HG03520 (cell line): ENCODE results near the gene RAB4B.
"Not testable (repeated sequence)": the region's sequence is repeated elsewhere in the genome, so short reads cannot be mapped to it uniquely, and the experiment has no call there.

ENCODE experiments used
- ATAC-seq: cut with Tn5 transposase; IDR thresholded peaks from one replicate; pipeline ENCODE4 v1.9.1; 2021; ENCODE audit warnings: mild to moderate bottlenecking, moderate library complexity; ENCODE audit not compliant: unreplicated experiment

The RAB4B gene

DNA sequence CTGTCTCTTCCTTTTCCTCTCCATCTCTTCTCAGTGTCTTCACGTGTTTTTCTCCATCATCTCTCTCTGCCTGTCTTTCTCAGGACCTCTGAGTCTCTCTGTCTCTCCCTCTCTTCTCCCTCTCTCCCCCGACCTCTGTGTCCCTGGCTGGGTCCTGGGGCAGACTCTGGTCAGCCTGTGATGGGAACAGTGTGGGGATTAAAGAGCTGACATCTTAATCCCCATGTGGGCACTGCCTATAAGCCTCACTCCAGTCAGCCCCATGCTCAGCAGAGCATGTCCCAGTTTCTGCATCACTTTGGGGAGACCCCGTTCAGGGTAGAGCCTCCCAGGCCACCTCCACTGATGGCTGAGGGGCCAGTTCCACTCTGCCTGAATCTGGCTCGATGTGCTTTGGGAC lies 37.2 kb downstream of the RAB4B start:
- no peak for ATAC-seq

DNA sequence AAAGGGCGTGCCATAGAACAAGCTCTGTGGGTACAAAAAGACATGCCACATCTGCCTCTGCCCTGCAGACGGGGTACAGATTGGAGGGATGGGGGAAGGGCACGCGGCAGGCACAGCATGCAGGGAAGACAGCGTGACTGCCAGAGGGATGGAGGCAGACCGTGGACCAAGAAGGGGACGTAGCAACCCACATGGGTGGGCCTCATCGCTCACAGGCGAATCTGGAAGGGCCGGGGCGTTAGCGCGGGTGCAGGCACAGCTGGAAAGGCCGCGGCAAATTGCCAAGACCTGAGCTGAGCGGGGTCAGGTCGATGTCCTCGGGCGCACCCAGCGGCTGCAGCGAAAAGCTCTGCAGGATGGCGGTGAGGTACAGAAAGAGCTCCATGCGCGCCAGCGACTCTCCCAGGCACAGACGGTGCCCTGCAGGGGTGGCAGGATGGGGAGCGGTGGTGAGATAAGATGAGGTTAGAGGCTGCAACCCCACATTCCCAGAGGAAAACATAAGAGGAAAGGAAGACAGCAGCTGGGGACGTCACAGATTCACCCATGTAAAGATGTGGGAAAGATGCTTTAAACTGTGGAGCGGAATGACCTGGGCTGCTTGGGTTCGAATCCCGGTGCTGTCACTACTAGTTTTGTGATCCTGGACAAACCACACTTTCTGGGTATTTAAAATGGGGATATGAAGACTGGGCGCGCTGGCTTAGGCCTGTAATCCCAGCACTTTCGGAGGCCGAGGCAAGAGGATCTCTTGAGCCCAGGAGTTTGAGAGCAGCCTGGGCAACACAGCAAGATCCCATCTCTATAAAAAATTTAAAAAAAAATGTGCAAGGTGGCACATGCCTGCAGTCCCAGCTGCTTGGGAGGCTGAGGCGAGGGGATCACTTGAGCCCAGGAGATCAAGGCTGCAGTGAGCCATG lies 40.7 kb downstream of the RAB4B start:
- ATAC-seq, result not testable (repeated sequence)

DNA sequence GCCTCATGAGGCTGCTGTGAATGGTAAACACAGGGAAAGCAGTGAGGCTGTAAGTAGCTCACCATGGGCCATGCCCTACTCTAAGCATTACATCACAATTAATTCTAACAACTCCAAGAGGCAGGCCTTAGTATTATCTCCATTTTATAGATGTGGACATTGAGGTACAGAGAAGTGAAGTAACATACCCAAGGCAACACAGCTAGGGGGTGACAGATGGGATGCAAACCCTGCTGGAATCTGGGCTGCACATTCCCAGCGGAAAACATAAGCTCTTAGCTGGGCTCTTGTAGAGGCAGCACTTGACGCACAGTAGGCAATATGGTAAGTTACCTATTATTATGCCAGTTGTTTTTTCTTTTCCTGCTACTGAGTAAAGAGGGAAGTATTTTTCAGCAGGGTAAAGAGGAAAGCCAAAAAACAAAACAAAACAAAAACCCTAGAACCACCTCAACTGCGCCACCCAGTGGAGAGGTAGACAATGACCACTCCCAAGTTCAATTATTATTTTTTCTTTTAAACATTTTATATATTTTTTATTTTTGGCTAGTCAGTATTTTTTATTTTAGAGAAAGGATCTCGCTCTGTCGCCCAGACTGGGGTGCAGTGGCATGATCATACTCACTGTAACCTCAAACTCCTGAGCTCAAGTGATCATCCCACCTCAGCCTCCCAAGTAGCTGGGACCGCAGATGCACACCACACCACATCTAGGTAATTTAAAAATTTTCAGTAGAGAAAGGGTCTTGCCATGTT lies 41.6 kb downstream of the RAB4B start:
- not testable (repeated sequence) for ATAC-seq

DNA sequence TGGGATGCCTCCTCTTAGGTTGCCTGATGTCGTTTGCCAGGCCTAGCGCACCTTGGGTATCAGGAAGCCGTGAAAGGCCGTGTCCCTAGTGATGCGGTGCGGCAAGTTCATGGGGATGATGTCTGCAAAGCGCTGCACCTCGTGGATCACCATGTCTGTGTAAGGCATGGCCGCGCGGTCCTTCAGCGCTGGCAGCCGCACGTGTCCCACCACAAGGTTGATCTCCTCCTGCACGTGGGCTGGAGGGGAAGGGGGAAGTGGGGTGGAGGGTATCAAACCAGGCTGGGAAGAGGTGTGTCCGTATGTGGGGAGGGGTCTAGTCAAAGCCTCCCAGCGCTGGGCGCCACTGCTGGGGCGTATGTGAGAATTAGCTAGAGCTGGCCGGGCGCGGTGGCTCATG lies 44.1 kb downstream of the RAB4B start:
- ATAC-seq, result no peak

DNA sequence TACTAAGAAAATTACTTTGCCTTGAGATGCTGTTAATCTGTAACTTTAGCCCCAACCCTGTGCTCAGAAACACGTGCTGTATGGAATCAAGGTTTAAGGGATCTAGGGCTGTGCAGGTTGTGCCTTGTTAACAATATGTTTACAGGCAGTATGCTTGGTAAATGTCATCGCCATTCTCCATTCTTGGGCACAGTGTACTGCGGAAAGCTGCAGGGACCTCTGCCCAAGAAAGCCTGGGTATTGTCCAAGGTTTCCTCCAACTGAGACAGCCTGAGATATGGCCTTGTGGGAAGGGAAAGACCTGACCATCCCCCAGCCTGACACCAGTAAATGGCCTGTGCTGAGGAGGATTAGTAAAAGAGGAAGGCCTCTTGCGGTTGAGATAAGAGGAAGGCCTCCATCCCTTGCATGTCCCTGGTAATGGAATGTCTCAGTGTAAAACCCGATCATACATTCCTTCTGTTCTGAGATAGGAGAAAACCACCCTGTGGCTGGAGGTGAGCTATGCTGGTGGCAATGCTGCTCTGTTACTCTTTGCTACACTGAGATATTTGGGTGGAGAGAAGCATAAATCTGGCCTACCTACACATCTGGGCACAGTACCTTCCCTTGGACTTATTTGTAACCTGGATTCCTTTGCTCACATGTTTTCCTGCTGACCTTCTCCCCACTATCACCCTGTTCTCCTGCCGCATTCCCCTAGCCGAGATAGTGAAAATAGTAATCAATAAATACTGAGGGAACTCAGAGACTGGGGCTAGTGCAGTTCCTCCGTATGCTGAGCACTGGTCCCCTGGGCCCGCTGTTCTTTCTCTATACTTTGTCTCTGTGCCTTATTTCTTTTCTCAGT lies 44.9 kb downstream of the RAB4B start:
- ATAC-seq, result not testable (repeated sequence)

DNA sequence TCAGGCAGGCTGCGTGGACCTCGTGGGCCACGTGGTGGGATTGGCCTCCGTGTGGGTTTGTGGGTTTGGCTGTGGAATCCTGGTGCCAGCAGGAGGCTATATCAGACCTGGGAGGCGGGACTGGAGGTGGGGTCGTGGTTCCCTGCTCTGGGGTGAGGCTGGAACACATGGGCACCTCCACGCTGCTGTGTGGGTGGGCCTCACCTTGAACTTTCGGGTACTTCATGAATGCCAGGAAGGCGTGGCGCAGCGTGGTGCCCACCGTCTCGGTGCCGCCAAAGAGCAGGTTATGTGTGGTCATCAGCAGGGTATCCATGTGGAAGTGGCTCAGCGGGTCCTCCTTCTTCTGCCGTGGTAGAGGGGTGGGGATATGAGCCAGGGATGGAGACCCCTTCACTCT lies 46.9 kb downstream of the RAB4B start:
- not testable (repeated sequence) for ATAC-seq

DNA sequence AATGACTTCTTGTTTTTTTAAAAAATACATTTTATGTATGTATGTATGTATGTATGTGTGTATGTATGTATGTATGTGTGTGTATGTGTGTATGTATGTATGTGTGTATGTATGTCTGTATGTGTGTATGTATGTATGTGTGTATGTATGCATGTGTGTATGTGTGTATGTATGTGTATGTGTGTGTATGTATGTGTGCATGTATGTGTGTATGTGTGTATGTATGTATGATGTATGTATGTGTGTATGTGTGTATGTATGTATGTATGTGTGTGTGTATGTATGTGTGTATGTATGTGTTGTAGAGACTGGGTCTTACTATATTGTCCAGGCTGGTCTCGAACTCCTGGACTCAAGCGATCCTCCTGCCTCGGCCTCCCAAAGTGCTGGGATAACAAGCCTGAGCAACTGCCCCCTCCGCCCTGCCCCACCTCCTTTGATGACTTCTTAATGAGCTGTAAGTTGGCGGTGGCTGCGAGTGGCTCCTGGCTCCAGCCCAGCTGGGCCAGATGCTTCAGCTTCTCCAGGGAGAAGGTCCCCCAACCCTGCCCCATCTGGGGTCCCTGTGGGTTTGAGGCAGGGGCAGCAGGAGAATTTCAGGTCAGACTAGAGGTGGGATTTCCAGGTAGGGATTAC lies 47.5 kb downstream of the RAB4B start:
- ATAC-seq, result not testable (repeated sequence)

DNA sequence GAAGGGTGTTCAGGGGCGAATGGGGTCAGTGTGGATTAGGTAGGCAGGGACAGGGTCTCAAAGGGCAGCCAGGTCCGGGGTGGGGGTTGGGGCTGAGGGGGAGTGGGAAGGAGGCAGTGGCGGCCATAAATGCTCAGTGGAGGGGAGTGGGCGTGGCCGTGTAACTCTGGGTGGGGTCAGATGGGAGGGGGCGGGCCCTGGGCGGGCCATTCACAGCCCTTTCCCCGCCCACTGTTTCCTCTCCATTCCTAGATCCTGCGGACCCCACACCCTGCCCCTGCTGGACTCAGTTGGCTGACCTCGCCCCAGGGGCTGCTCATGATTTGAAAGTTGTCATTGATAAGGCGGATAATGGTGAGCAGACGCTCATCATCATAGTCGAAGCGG lies 48.3 kb downstream of the RAB4B start:
- not testable (repeated sequence) for ATAC-seq

DNA sequence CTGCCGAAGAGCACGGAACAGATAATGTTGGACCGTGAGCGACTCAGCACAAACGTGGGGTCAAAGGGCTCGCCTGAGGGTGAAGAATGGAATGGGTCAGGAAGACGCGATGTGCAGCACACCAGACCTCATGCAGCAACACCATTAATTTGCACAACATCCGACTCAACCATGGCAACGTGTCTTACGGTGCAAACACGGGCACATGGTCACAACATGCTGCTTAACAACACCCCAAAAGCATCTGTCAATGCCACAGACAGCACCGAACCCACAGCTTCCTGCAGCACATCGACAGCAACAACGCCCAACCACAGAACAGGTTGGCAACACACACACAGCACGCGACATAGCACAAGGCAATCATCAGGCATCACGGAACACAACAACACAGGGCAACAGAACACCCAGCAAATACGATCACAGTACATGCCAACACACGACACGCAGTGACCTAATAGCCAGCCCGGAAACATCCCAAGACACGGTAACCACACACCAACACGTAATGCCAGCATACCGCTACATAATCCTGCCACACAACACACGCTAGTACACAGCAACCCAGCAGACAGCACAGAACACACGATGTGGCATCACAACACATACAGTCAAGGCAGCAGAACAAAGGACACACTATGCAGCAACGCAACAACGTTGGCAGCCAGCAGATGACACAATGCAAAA lies 48.8 kb downstream of the RAB4B start:
- ATAC-seq, result not testable (repeated sequence)

DNA sequence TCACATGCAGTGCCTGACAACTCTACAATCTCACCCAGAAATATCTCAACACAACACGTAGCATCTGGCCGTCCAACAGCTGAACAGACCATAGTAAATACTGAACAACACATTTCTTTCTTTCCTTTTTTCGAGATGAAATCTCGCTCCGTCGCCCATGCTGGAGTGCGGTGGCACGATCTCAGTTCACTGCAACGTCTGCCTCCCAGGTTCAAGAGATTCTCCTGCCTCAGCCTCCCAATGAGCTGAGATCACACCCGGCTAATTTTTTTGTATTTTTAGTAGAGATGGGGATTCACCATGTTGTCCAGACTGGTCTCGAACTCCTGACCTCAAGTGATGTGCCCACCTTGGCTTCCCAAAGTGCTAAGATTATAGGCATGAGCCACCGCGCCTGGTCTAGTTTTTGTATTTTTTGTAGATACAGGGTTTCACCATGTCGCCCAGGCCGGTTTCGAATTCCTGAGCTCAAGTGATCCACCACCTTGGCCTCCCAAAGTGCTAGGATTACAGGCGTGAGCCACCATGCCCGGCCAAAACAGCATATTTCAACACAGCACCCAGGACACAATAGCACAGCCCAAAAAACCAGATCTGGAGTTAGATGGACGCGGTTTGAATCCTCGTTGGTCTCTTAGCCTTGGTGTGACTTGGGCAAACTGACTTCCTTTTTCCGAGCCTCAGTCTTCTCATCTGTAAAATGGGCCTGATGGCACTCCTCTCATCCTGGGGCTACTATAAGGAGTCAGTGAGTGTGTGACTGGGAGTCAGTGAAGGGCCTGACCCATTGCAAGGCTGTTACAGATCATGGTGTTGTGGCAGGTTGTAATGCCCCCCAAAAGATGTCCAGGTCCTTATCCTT lies 49.6 kb downstream of the RAB4B start:
- no peak for ATAC-seq

DNA sequence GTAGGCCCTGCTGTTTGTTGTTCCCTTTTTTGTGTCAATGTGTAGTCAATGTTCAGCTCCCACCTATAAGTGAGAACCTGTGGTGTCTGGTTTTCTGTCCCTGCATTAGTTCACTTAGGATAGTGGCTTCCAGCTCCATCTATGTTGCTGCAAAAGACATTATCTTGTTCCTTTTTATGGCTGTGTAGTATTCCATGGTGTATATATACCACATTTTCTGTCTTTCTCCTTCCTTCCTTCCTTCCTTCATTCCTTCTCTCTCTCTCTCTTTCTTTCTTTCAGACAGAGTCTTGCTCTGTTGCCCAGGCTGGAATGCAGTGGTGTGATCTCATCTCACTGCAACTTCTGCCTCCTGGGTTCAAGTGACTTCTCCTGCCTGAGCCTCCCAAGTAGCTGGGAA lies 51.2 kb downstream of the RAB4B start:
- ATAC-seq, result no peak

DNA sequence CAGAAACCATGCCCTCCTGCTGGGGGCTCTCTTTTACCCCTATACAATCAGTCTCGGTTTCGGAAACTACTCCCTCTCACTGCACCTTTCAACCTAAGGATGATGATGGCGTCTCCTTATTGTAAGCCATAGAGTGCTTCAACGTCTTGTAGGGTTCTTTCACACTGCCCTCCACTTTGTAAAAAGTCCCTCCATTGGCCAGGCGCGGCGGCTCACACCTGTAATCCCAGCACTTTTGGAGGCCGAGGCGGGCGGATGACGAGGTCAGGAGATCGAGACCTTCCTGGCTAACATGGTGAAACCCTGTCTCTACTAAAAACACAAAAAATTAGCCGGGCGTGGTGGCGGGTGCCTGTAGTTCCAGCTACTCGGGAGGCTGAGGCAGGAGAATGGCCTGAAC lies 52.7 kb downstream of the RAB4B start:
- ATAC-seq, result not testable (repeated sequence)

DNA sequence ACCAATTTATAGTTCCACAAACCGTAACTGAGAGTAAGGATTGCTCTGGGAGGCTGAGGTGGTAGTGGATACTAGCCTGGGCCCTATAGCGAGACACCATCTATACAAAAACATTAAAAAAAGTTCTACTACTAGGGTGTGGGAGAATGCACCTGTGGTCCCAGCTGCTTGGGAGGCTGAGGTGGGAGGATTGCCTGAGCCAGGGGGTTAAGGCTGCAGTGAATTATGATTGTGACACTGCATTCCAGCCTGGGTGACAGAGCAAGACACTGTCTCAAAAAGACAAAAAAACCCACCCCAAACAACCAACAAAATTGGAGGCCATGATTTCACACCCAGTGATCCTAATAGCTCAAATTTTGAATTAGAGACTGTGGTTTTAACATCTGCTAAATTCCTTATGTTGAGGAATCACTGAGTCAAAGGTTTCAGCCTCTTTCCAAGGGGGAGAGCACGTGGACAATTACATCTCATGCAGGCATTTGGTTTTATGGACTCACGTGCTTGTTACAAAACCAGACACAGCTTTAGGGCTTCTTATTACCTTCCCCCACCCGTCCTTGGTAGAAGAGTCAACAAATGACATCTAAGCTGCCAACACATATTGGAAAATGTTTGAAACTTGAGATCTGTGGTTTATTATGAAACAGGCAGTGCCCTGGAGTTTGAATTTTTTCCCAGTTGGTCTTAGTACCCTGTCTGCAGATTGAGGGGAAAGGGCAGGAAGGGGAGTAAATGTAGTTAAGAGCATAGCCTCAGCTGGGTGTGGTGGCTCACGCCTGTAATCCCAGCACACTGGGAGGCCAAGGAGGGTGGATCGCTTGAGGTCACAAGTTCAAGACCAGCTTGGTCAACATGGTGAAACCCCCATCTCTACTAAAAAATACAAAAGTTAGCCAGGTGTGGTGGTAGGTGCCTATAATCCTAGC lies 53.7 kb downstream of the RAB4B start:
- ATAC-seq, result no peak

DNA sequence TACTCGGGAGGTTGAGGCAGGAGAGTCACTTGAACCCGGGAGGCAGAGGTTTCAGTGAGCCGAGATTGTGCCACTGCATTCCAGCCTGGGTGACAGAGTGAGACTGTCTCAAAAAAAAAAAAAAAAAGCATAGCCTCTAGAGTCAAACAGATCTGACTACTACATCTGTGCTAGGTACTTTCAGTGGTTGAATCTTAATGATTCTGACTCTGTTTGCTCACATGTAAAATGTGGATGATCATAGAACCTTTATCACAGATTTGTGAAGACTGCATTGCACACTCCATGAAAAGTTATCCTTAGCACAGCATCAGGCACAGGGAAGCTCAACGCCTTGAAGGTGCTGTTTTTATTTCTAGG lies 54.4 kb downstream of the RAB4B start:
- ATAC-seq, result not testable (repeated sequence)

DNA sequence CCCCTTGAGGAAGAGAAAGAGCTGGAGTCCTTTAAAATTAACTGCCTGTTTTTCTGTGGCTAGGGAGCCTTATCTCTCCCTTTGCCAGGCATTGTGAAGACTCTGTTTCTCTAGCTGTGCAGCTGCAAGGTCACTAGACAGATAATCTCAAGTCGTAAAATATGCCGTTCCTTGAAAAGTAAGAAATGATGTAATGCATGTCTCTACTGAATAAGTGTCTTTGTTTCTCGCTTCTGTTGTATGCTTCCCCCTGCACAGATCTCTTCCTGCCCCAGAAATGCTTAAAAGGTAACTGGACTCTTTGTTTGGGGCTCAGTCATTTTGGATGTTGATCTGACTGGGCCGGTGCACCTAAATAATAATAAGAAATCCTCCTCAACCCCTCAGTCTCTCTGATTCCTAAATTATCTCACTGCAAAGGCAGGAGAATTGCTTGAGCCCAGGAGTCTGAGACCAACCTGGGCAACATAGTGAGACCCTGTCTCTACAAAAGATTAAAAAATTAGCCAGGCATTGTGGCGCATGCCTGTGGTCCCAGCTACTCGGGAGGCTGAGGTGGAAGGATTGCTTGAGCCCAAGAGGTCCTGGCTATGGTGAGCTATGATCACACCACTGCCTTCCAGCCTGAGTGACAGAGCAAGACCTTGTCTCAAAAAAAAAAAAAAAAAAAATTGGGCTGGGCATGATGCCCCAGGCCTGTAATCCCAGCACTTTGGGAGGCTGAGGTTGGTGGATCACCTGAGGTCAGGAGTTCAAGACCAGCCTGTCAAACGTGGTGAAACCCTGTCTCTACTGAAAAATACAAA lies 55.9 kb downstream of the RAB4B start:
- ATAC-seq, result not testable (repeated sequence)

DNA sequence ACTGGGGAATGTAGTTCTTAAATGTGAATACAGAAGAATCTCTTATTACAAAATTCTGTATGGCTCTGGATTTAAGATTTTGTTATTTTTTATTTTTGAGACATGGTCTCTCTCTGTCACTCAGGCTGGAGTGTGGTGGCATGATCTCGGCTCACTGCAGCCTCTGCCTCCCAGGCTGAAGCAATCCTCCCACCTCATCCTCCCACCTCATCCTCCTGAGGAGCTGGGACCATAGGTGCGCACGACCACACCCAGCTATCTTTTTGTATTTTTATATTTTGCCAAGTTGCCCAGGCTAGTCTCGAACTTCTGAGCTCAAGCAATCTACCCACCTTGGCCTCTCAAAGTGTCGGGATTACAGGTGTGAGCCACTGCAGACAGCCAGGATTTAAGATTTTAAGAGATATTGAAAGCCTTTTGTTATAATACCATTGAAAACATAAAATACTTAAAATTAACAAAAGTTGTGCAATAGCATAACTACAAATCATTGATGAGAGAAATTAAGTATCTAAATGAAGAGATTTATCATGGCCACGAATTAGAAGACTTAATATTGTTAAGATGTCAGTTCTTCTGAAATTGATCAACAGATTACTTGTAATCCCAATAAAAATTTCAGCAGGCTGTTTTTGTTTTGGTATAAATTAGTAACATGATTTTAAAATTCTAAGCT lies 58.8 kb downstream of the RAB4B start:
- no peak for ATAC-seq

DNA sequence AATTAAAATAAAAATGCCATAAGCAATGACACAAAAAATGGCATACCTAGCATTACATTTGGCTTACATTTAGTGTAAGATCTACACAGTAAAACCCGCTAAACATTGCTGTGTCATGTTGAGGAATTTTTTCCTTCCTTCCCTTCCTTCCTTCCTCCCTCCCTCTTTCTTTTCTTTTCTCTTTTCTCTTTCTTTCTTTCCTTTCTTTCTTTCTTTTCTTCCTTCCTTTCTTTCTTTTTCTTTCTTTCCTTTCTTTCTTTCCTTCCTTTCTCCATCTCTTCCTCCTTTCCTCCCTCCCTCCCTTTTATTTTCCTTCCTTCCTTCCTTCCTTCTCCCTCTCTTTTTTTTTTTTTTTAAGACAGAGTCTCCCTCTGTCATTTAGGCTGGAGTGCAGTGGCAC lies 60.4 kb downstream of the RAB4B start:
- not testable (repeated sequence) for ATAC-seq
